MM.1S (cell line): ENCODE data around the gene KLHL3.

Experiments used
- DNase-seq: peaks from one replicate; pipeline ENCODE4 v3.0.0-alpha.2; 2015
- H2AFZ ChIP-seq: fragments of 300-600 bp; sonication (generic); 2 replicates; pipeline ENCODE4 v1.6.0; 2016; ENCODE audit warnings: antibody characterized with exemption, low read length
- H3F3A ChIP-seq: fragments of 300-600 bp; sonication (generic); 2 replicates; pipeline ENCODE4 v1.6.1; 2016; ENCODE audit warnings: mild to moderate bottlenecking, antibody characterized with exemption, low read length, moderate library complexity, mixed read lengths; ENCODE audit not compliant: insufficient read depth
- H3K27ac ChIP-seq: fragments of 300-600 bp; sonication (generic); 2 replicates; pipeline ENCODE4 v1.5.1; 2016; ENCODE audit warnings: mild to moderate bottlenecking, low read length
- H3K27me3 ChIP-seq: fragments of 300-600 bp; sonication (generic); replicated peaks from 2 replicates; pipeline ENCODE4 v1.6.0; 2016; ENCODE audit warnings: low read length; ENCODE audit not compliant: insufficient read depth
- H3K36me3 ChIP-seq: fragments of 300-600 bp; sonication (generic); replicated peaks from 2 replicates; pipeline ENCODE4 v1.6.1; 2016; ENCODE audit warnings: mild to moderate bottlenecking, low read length, mixed read lengths; ENCODE audit not compliant: insufficient read depth
- H3K4me1 ChIP-seq: fragments of 300-600 bp; sonication (generic); 2 replicates; pipeline ENCODE4 v1.6.1; 2016; ENCODE audit warnings: low read length, mixed read lengths
- H3K4me2 ChIP-seq: fragments of 300-600 bp; sonication (generic); 2 replicates; pipeline ENCODE4 v1.6.0; 2016; ENCODE audit warnings: low read depth, low read length
- H3K4me3 ChIP-seq: fragments of 300-600 bp; sonication (generic); 2 replicates; pipeline ENCODE4 v1.5.1; 2016; ENCODE audit warnings: low read length, mixed read lengths
- H3K79me2 ChIP-seq: fragments of 300-600 bp; sonication (generic); 2 replicates; pipeline ENCODE4 v1.6.1; 2016; ENCODE audit warnings: mixed run types, low read length, mixed read lengths
- H3K9ac ChIP-seq: fragments of 300-600 bp; sonication (generic); 2 replicates; pipeline ENCODE4 v1.6.1; 2016; ENCODE audit warnings: low read length, mixed read lengths
- H3K9me2 ChIP-seq: fragments of 300-600 bp; sonication (generic); replicated peaks from 2 replicates; pipeline ENCODE4 v1.6.1; 2016; ENCODE audit warnings: mild to moderate bottlenecking, low read length, mixed read lengths; ENCODE audit not compliant: insufficient read depth
- H3K9me3 ChIP-seq: fragments of 300-600 bp; sonication (generic); replicated peaks from 2 replicates; pipeline ENCODE4 v1.6.1; 2016; ENCODE audit warnings: mild to moderate bottlenecking, low read length, mixed read lengths; ENCODE audit not compliant: insufficient read depth
- H4K20me1 ChIP-seq: fragments of 300-600 bp; sonication (generic); 2 replicates; pipeline ENCODE4 v1.6.1; 2016; ENCODE audit warnings: mild to moderate bottlenecking, low read length, moderate library complexity, mixed read lengths; ENCODE audit not compliant: insufficient read depth
- EZH2 ChIP-seq: fragments of 300-600 bp; sonication (generic); optimal IDR thresholded peaks from 2 replicates; pipeline ENCODE3; 2017; ENCODE audit warnings: low read depth, mild to moderate bottlenecking, antibody characterized with exemption, low read length, mixed read lengths
- EZH2phosphoT487 ChIP-seq: fragments of 300-600 bp; sonication (generic); IDR thresholded peaks from 2 replicates; pipeline ENCODE4 v1.6.1; 2018; ENCODE audit warnings: antibody characterized with exemption, low read length
- TF ChIP-seq, protein P1 (sequence below): fragments of 300-600 bp; sonication (generic); IDR thresholded peaks from 2 replicates; pipeline ENCODE4 v1.5.1; 2016; ENCODE audit warnings: antibody characterized with exemption, low read length, mixed read lengths

KLHL3 gene

DNA sequence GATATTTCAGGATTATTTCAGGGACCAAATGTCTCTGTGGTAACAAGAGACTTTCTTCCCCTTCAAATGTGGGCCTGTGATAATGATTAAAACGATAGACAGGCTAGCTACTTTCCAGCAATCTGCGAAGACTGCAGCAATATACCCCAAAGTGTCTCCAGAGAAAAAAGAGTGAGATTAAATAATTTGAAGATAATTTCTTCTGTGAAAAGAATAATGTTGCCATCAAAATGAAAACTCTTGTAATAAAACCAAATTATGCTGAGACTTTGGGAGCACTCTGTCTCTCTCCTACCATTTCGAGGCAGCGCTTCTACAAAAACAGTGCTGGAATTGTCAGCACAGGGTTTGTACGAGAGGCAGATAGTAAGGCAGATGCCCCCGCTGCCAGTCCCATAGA lies 132.5 kb downstream of the KLHL3 start:
- no peaks in the 10 kb centered on the region for H3K36me3 ChIP-seq
- no peak overlapping the region for H3K9ac ChIP-seq
- no peaks in the 10 kb centered on the region for H3K9me3 ChIP-seq
- TF ChIP-seq EZH2, result no peak
- TF ChIP-seq, protein P1, sequence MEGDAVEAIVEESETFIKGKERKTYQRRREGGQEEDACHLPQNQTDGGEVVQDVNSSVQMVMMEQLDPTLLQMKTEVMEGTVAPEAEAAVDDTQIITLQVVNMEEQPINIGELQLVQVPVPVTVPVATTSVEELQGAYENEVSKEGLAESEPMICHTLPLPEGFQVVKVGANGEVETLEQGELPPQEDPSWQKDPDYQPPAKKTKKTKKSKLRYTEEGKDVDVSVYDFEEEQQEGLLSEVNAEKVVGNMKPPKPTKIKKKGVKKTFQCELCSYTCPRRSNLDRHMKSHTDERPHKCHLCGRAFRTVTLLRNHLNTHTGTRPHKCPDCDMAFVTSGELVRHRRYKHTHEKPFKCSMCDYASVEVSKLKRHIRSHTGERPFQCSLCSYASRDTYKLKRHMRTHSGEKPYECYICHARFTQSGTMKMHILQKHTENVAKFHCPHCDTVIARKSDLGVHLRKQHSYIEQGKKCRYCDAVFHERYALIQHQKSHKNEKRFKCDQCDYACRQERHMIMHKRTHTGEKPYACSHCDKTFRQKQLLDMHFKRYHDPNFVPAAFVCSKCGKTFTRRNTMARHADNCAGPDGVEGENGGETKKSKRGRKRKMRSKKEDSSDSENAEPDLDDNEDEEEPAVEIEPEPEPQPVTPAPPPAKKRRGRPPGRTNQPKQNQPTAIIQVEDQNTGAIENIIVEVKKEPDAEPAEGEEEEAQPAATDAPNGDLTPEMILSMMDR, result no peak
- TF ChIP-seq EZH2phosphoT487, result no peak
- H3K9me2 ChIP-seq, result no peaks in the 10 kb centered on the region
- no peaks in the 10 kb centered on the region for H3K79me2 ChIP-seq
- H3K27ac ChIP-seq, result no peak overlapping the region
- H3K27me3 ChIP-seq, result no peaks in the 10 kb centered on the region
- H2AFZ ChIP-seq, result no peak overlapping the region
- no peaks in the 10 kb centered on the region for H4K20me1 ChIP-seq
- H3K4me2 ChIP-seq, result no peak overlapping the region
- no peaks in the 10 kb centered on the region for H3F3A ChIP-seq
- DNase-seq, result no peak
- no peak overlapping the region for H3K4me3 ChIP-seq
- H3K4me1 ChIP-seq, result no peaks in the 10 kb centered on the region

DNA sequence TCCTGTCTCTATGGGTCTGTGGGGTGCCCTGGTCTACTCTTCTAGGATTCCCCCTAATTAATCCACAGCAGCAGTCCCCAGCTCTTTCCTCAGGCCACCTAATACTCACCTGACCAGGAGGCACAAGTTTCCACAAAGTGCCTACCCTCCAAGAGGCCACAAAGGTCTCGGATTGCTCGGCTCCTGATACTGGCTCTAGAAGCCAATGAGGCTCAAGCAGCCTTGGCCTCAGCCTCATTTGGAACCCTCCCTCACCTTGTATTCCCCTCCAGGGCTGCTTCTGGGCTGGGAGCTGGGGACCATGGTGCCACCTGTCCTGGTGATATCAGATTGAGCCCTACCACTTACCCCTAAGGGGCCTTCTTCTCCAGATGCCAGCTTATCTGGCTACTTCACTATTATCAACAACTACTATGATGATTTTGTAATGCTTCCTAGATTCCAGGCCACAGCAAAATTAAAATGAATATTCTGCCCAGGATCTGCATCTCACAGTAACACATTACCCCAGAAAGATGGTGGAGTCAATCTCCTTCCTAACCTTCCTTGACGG lies 133.1 kb downstream of the KLHL3 start:
- Histone ChIP-seq H3K27me3 (no peaks in the 10 kb centered on the region), H3K27ac (no peak overlapping the region), H3K79me2 (no peaks in the 10 kb centered on the region), H3K9ac (no peak overlapping the region), H3F3A (no peaks in the 10 kb centered on the region), H3K4me3 (no peak overlapping the region), H3K9me3 (no peaks in the 10 kb centered on the region), H2AFZ (no peak overlapping the region), H3K9me2 (no peaks in the 10 kb centered on the region), H3K4me2 (no peak overlapping the region), H3K4me1 (no peaks in the 10 kb centered on the region), H3K36me3 (no peaks in the 10 kb centered on the region), H4K20me1 (no peaks in the 10 kb centered on the region)
- no peak for DNase-seq
- TF ChIP-seq, protein P1, result no peak
- TF ChIP-seq EZH2phosphoT487 (no peak), EZH2 (no peak)

DNA sequence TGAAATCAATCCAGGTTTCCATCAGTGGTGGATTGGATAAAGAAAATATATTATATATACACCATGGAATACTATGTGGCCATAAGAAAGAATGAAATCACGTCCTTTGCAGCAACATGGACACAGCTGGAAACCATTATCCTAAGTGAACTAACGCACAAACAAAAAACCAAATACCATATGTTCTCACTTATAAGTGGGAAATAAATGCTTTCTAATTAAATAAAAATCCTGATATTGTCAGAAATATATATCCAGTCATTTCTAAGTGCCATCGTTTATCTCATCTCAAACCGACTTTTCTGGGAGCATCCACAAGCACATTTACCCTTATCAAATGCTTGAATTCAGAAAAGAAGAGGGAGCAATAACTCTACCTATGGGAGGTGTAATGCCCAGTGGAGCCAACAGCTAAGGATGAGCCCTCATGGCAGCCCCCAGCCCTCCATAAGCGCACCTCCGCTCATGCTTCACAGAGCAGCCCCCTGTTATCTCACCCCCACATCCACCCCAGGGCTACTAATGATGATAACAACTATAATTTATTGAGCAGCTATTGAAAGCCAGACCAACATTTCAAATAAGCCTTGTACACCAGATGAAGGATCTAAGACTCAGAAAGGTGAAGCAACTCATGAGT lies 135.0 kb downstream of the KLHL3 start:
- no peak for TF ChIP-seq EZH2phosphoT487
- TF ChIP-seq, protein P1, result no peak
- no peak for TF ChIP-seq EZH2
- Histone ChIP-seq H3F3A (no peaks in the 10 kb centered on the region), H3K36me3 (no peaks in the 10 kb centered on the region), H3K4me3 (no peak overlapping the region), H3K4me1 (no peaks in the 10 kb centered on the region), H4K20me1 (no peaks in the 10 kb centered on the region), H3K79me2 (no peaks in the 10 kb centered on the region), H3K27ac (no peak overlapping the region), H3K27me3 (no peaks in the 10 kb centered on the region), H3K9me2 (no peaks in the 10 kb centered on the region), H2AFZ (no peak overlapping the region), H3K9me3 (no peaks in the 10 kb centered on the region), H3K4me2 (no peak overlapping the region), H3K9ac (no peak overlapping the region)
- no peak for DNase-seq
